Esophagus squamous epithelium (tissue), 5 donors: Measurements from ENCODE around the gene CYP2W1. TPM values are rescaled to one million over a fixed set of nuclear protein-coding genes. Genes with fewer than 3 reads are reported as not detected.

ENCODE experiments used
- DNase-seq: peaks from one replicate; lab custom pipeline; 2025; lab: John Stamatoyannopoulos, UW
- H3K27ac ChIP-seq, 4 donors: fragments of 200-600 bp; sonication (generic); one replicate each; pipeline ENCODE4 v1.5.1; 2016 to 2019; ENCODE audit warnings: mild to moderate bottlenecking in 1 of 4
- H3K27me3 ChIP-seq, 4 donors: fragments of 200-600 bp; sonication (generic); 1 replicate in 3 of 4; 2 replicates in 1 of 4; pipeline versions ENCODE4 v1.5.1 to v1.6.0; 2017 to 2021; ENCODE audit warnings: antibody characterized with exemption in 1 of 4
- H3K36me3 ChIP-seq, 3 donors: fragments of 200-600 bp; sonication (generic); one replicate each; pipeline ENCODE4 v1.5.1; 2016 to 2019
- H3K4me1 ChIP-seq, 3 donors: fragments of 200-600 bp; sonication (generic); one replicate each; pipeline ENCODE4 v1.5.1; 2017 to 2019
- H3K4me3 ChIP-seq, 4 donors: fragments of 200-600 bp; sonication (generic); 1 replicate in 3 of 4; 2 replicates in 1 of 4; pipeline ENCODE4 v1.5.1; 2016 to 2019; ENCODE audit warnings: mild to moderate bottlenecking in 2 of 4, moderate library complexity in 1 of 4
- H3K9me3 ChIP-seq, 3 donors: fragments of 200-600 bp; sonication (generic); one replicate each; pipeline ENCODE4 v1.5.1; 2016 to 2019
- POLR2A ChIP-seq, 4 donors: fragments of 450-650 bp; IDR thresholded peaks; one replicate each; pipeline ENCODE4 v1.6.1; 2017; ENCODE audit warnings: antibody characterized with exemption in 4 of 4, mild to moderate bottlenecking in 4 of 4, moderate library complexity in 3 of 4
- WGBS, 2 donors: methylation state at CpG; one replicate each; pipeline ENCODE4 v1.1.5; 2018; 5-methylcytosine and 5-hydroxymethylcytosine counted together
- intact Hi-C: fragments of 100-400 bp; cut with DNase I; formaldehyde crosslinking; loops from one replicate; pipeline ENCODE4 v1.15.0; 2022
- total RNA-seq, 4 donors: library from RNA; depleted of rRNA; stranded (reverse); fragments of >200 nt; gene quantifications; one replicate each; pipeline ENCODE4 v1.1.0, GENCODE V29; 2016
- TF ChIP-seq, protein P1 (sequence below), 6 experiments: fragments of 450-650 bp in 4 of 6; fragments of 200-600 bp in 2 of 6; sonication (generic) in 2 of 6; IDR thresholded peaks; one replicate each; pipeline ENCODE4 v1.5.1; 2016 to 2019; ENCODE audit warnings: antibody characterized with exemption in 6 of 6, mild to moderate bottlenecking in 4 of 6, moderate library complexity in 4 of 6
- donor health status: DM: yes; HTN: yes; CAD: no.

CYP2W1 gene
- total RNA-seq, 4 donors from 2014 or later = 0.76 TPM; not detected in 3

DNA sequence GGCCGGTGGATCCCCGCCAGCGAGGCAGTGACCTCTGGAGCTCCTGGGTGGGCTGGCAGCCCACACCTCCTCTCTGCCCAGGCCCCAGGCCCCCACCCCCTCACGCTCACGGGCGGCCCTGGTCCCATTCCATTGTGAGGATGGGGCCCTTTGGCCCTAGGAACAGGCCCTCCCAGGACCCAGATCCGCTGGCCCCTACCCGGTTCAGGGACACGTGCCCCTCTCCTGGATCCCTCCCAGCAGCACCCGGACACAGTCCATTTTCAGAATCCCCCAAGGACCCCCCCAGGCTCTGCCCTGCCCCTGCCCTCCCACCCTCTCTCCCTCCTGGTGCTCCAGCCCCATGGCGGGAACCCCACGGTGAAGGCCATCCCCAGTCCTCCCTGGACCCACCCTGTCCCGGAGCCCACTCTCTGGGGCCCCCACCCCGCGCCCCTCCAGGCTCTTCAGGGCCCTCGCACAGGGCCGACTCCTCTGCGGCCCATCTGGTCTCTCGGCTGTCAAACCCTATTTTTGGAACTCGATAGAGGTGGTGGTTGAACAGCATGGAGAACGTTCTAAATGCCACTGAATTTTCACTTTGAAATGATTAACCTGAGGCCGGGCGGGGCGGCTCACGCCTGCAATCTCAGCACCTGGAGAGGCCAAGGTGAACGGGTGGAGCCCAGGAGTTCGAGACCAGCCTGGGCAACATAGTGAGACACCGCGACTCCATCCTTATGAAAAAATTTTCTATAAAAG lies 36.6 kb upstream of the CYP2W1 start:
- Histone ChIP-seq H3K36me3 (no peaks in the 10 kb centered on the region), H3K4me1 (peaks cover 14 to 30% (median 14%) of the 10 kb centered on the region in 3 donors), H3K27ac (peak overlapping the region; percentile 77 to 89 (median 84)), H3K4me3 (peak overlapping the region in 3 of 4 donors; percentile 28 to 49 (median 32)), H3K9me3 (no peaks in the 10 kb centered on the region), H3K27me3 (no peaks in the 10 kb centered on the region)
- intact Hi-C loops = no loop called here
- DNase-seq = no peak
- WGBS, 2 donors = 58 to 79% methylated on average over 8 to 18 of the region's 29 CpGs
- no peak for TF ChIP-seq POLR2A (IDR thresholded peaks at IDR 0.05)
- TF ChIP-seq, protein P1, sequence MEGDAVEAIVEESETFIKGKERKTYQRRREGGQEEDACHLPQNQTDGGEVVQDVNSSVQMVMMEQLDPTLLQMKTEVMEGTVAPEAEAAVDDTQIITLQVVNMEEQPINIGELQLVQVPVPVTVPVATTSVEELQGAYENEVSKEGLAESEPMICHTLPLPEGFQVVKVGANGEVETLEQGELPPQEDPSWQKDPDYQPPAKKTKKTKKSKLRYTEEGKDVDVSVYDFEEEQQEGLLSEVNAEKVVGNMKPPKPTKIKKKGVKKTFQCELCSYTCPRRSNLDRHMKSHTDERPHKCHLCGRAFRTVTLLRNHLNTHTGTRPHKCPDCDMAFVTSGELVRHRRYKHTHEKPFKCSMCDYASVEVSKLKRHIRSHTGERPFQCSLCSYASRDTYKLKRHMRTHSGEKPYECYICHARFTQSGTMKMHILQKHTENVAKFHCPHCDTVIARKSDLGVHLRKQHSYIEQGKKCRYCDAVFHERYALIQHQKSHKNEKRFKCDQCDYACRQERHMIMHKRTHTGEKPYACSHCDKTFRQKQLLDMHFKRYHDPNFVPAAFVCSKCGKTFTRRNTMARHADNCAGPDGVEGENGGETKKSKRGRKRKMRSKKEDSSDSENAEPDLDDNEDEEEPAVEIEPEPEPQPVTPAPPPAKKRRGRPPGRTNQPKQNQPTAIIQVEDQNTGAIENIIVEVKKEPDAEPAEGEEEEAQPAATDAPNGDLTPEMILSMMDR (IDR thresholded peaks at IDR 0.05) = no peak

DNA sequence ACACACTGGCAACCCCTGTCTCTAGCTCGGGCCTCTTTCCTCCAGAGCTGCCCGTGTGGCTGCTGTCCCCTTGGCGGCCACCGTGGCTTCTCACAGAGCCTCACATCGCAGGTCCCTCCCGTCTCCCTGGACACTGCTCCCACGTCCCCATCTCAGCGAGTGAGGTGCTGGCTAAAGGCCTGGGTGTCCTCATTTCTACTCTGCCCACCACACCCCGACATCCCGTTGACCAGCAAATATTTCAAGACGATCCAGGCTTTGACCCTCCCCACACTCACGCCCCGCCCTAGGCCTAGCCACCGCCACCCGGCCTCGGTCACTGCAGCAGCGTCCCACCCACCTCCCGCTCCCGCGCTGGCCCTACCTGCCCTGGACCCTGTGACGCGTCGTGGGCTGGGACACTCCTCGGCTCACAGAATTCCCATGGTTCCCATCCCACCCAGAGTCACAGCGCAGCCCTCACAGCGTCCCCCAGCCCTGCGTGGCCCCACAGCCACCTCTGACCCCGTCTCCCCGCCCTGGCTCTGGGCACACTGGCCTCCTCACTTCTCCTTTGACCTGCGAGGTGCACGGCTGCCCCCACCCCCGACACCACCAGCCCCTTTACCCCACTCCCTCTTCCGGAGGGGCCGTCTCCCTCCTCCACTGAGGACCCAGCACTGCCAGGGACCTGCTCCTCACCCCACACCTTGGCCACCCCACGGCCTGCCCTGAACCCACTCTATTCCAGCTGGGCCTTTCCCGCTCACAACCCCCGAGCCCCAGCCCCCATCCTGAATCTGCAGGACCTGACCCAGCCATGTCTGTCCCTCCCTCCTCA lies 35.4 kb upstream of the CYP2W1 start:
- Histone ChIP-seq H3K27me3 (peaks cover 0 to 11% (median 0%) of the 10 kb centered on the region in 4 donors), H3K36me3 (no peaks in the 10 kb centered on the region), H3K4me3 (no peak overlapping the region), H3K9me3 (no peaks in the 10 kb centered on the region), H3K4me1 (peaks cover 14 to 36% (median 14%) of the 10 kb centered on the region in 3 donors), H3K27ac (no peak overlapping the region)
- WGBS, 2 donors = 91 to 92% methylated on average over 31 to 36 of the region's 37 CpGs
- intact Hi-C loops = no loop called here
- no peak for TF ChIP-seq POLR2A (IDR thresholded peaks at IDR 0.05)
- TF ChIP-seq, protein P1 (IDR thresholded peaks at IDR 0.05) = no peak
- no peak for DNase-seq

DNA sequence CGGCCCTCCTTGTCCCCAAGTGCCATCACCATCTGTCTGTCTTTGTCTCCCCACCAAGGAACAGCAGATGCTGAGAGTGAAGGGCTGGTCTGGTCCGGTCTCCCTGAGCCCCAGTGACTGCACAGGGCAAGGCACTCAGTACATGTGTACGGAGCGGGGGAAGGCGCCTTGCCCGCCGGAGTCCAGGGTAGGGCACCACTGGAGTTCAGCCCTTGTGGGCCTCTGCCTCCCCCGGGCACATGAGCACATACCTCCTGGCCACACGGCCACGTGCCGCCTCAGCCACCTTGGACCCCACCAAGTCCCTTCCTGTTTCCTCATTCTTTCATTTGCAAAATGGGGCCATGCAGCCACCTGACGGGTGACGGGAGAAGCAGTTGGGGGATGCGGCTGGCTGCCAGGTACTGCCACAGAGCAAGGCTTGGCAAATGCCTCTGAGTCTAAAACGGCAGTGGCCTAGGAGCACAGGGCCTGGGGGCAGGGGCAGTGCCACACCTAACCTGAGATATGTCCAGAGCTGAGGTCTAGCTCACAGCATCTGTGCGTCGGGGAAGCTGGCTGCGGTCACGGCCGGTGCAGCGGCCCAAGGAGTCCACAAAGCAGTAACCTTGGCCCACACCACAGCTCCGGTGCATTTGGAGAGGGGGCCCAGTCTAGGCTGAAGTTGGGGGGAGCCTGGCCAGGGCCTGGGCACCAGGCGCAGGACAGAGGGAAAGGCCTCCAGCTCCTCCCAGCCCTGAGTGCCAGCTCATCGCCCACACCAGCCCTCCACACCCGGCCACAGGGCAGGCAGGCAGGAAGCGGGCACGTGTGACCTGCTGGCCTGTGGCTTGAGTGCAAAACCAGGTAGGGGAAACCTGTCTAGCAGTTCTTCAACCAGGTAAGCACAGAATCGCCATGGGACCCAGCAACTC lies 33.7 kb upstream of the CYP2W1 start:
- Histone ChIP-seq H3K27ac (peak overlapping the region in 1 of 4 donors; percentile 29), H3K27me3 (peaks cover 0 to 27% (median 0%) of the 10 kb centered on the region in 4 donors), H3K9me3 (no peaks in the 10 kb centered on the region), H3K4me3 (no peak overlapping the region), H3K36me3 (no peaks in the 10 kb centered on the region), H3K4me1 (peaks cover 26 to 51% (median 28%) of the 10 kb centered on the region in 3 donors)
- DNase-seq = no peak
- intact Hi-C loops = no loop called here
- 80 to 88% methylated on average over 5 to 9 of the region's 28 CpGs for WGBS, 2 donors
- TF ChIP-seq, protein P1 (IDR thresholded peaks at IDR 0.05) = no peak
- no peak for TF ChIP-seq POLR2A (IDR thresholded peaks at IDR 0.05)

DNA sequence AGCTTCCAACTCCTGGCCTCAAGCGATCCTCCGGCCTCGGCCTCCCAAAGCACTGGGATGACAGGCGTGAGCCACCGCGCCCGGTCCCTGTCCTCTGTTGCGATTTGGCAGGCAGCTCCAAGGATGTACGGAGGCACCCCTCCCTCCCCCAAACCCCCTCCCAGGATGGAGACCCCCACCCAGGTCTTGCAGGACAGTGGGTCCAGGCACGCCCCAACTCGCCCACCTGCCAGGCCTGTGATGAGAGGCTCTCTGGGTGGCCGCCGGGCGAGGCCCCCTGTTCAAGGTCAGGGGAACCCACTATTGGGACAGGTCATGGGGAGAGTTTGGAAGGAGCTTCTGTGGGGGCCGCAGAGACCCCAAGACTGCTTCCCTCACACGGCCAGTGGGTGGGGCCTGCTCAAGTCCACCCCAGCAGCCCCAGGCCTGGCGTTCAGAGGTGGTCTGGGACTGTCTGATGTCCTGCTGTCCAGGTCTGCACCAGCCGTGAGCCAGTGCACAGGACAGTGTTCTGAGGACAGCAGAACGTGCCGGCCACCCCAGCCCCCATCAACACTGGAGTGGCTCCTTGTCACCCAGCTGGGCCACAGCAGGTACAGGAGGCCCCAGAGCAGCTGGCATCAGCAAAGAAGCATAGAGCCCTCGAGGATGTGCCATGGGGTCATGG lies 31.0 kb upstream of the CYP2W1 start:
- no peaks in the 10 kb centered on the region for H3K9me3 ChIP-seq
- DNase-seq = no peak
- no CpG with 5 or more reads among the region's 21 CpGs for WGBS, 2 donors
- H3K27ac ChIP-seq = no peak overlapping the region
- H3K27me3 ChIP-seq = peaks cover 0 to 48% (median 0%) of the 10 kb centered on the region in 4 donors
- intact Hi-C loops = no loop called here
- TF ChIP-seq, protein P1 (IDR thresholded peaks at IDR 0.05) = no peak
- TF ChIP-seq POLR2A (IDR thresholded peaks at IDR 0.05) = no peak
- H3K36me3 ChIP-seq = no peaks in the 10 kb centered on the region
- peaks cover 12 to 34% (median 19%) of the 10 kb centered on the region in 3 donors for H3K4me1 ChIP-seq
- no peak overlapping the region for H3K4me3 ChIP-seq
